ENCODE results near the gene ADAMTS12. TPM values are rescaled to one million over a fixed set of nuclear protein-coding genes. Genes with fewer than 3 reads are reported as not detected.

ADAMTS12 gene
- total RNA-seq, 1 experiment from 2014 or later: 0.05 TPM

DNA sequence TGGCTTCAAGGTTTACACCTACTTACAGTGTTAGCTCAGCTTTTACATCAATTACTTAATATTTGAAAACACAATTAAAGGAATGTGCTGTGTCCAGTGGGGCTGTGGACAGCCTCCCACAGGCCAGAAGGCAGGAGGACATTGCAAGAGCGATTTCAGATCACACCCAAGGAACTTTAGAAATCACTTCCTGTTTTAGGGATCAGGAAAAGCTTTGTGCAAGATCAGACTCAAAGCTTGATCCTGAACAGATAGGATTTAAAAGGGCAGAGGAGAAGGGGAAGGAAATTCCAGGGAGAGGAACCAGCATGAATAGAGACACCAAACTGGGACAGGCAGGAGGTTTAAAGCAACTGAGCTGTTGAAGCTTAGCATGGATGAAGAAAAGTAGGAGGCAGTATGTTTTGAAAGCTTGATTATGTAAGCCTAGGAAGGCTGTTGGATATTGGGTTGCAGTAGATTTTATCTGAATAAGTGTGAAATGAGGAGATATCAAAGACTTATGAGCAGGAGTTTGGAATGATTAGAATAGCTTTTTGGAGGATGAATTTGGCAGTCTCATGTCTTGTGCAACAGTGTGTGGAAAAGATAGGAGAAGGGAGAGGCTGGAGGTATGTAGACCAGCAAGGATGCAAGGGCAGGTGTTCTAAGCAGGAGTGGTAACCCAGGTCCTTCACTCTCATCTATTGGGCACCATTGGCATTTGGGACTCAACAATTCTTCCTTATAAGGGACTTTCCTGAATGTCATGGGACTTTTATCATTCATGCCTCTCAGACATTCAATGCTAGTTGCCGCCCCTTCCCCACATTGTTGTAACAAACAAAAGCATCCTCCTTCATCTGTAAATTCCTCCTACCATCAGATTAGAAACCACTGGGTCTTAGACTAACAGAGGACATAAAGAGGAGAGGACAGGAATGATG is 327.5 kb downstream of the ADAMTS12 start (continued):
- TF ChIP-seq, protein P1, sequence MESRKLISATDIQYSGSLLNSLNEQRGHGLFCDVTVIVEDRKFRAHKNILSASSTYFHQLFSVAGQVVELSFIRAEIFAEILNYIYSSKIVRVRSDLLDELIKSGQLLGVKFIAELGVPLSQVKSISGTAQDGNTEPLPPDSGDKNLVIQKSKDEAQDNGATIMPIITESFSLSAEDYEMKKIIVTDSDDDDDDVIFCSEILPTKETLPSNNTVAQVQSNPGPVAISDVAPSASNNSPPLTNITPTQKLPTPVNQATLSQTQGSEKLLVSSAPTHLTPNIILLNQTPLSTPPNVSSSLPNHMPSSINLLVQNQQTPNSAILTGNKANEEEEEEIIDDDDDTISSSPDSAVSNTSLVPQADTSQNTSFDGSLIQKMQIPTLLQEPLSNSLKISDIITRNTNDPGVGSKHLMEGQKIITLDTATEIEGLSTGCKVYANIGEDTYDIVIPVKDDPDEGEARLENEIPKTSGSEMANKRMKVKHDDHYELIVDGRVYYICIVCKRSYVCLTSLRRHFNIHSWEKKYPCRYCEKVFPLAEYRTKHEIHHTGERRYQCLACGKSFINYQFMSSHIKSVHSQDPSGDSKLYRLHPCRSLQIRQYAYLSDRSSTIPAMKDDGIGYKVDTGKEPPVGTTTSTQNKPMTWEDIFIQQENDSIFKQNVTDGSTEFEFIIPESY (IDR thresholded peaks at IDR 0.05; ENCODE audit: extremely low read depth, insufficient replicate concordance, low read length): no peak
- no peak for TF ChIP-seq SIN3A (IDR thresholded peaks at IDR 0.05; ENCODE audit: low read depth)
- TF ChIP-seq, protein P2, sequence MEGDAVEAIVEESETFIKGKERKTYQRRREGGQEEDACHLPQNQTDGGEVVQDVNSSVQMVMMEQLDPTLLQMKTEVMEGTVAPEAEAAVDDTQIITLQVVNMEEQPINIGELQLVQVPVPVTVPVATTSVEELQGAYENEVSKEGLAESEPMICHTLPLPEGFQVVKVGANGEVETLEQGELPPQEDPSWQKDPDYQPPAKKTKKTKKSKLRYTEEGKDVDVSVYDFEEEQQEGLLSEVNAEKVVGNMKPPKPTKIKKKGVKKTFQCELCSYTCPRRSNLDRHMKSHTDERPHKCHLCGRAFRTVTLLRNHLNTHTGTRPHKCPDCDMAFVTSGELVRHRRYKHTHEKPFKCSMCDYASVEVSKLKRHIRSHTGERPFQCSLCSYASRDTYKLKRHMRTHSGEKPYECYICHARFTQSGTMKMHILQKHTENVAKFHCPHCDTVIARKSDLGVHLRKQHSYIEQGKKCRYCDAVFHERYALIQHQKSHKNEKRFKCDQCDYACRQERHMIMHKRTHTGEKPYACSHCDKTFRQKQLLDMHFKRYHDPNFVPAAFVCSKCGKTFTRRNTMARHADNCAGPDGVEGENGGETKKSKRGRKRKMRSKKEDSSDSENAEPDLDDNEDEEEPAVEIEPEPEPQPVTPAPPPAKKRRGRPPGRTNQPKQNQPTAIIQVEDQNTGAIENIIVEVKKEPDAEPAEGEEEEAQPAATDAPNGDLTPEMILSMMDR (IDR thresholded peaks at IDR 0.05 in 2 of 3, conservative IDR thresholded peaks at IDR 0.05 in 1 of 3; ENCODE audit: borderline replicate concordance in 1 of 3, insufficient read depth in 1 of 3, low read depth in 2 of 3, low read length in 2 of 3): no peak

DNA sequence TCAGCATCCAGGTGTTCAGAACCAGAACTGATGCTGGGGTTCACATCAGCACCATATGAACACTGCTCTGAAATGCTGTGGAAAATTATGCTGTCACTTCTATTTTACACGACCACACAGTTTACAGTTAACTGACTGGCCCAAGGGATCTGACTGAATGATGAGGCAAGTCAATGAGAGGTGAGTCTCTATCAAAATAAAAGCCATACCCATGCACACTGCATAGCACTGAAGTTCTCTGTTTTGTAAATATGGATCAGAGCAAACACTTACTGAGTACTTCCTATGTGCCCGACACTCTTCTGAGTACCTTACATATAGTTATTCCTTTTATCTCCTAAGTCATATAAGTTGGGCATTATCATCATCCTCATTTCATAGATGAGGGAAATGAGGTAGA is 328.3 kb downstream of the ADAMTS12 start:
- RAD21 ChIA-PET (ENCODE audit: low non-redundant PET in 1 of 2, low total read pairs in 2 of 2, uncharacterized antibody in 2 of 2, unreplicated experiment in 2 of 2): no interaction called here
- Histone ChIP-seq H3K9ac (ENCODE audit: low read length) (no peak overlapping the region), H3K9me3 (ENCODE audit: control insufficient read depth in 1 of 2, insufficient read depth in 1 of 2, low read depth in 1 of 2, low read length in 2 of 2) (no peaks in the 10 kb centered on the region), H4K20me1 (ENCODE audit: insufficient read depth) (no peaks in the 10 kb centered on the region), H3K4me1 (ENCODE audit: control insufficient read depth in 1 of 2, insufficient read depth in 2 of 2, low read length in 2 of 2) (no peaks in the 10 kb centered on the region), H3K9me2 (ENCODE audit: insufficient read depth) (no peaks in the 10 kb centered on the region), H3K79me2 (ENCODE audit: insufficient read depth, low read length) (no peaks in the 10 kb centered on the region), H3K27ac (ENCODE audit: low read depth, low read length) (no peak overlapping the region), H3K27me3 (ENCODE audit: insufficient read depth, low read length) (peaks cover 11% of the 10 kb centered on the region; the same call in 1 of the 2 replicates), H3K4me3 (replicated peaks in 1 of 2; ENCODE audit: low read depth in 1 of 2, low read length in 2 of 2) (no peak overlapping the region), H2AFZ (ENCODE audit: low read depth, low read length, poor library complexity, severe bottlenecking) (no peak overlapping the region), H3K4me2 (ENCODE audit: low read length) (no peak overlapping the region), H3K36me3 (ENCODE audit: control insufficient read depth in 1 of 2, insufficient read depth in 2 of 2, low read length in 2 of 2) (no peaks in the 10 kb centered on the region)
- no TSS peak for BruUV-seq (replicated peaks)
- no peak for DNase-seq (ENCODE audit: low read depth, low spot score)
- intact Hi-C loops (cut with micrococcal nuclease): no loop called here
- POLR2A ChIA-PET: no interaction called here
- TF ChIP-seq, protein P2 (IDR thresholded peaks at IDR 0.05 in 2 of 3, conservative IDR thresholded peaks at IDR 0.05 in 1 of 3; ENCODE audit: borderline replicate concordance in 1 of 3, insufficient read depth in 1 of 3, low read depth in 2 of 3, low read length in 2 of 3): no peak
- TF ChIP-seq TCF7L2 (IDR thresholded peaks at IDR 0.05; ENCODE audit: borderline replicate concordance, extremely low read depth, insufficient read depth, insufficient read length) (no peak), CEBPB (IDR thresholded peaks at IDR 0.05; ENCODE audit: low read depth) (no peak), EGR1 (IDR thresholded peaks at IDR 0.05; ENCODE audit: low read depth) (no peak), SRF (IDR thresholded peaks at IDR 0.05; ENCODE audit: low read depth) (no peak), FOSL1 (IDR thresholded peaks at IDR 0.05; ENCODE audit: low read depth) (no peak), ZNF274 (IDR thresholded peaks at IDR 0.05; ENCODE audit: low read depth, low read length) (no peak)
- TF ChIP-seq, protein P3, sequence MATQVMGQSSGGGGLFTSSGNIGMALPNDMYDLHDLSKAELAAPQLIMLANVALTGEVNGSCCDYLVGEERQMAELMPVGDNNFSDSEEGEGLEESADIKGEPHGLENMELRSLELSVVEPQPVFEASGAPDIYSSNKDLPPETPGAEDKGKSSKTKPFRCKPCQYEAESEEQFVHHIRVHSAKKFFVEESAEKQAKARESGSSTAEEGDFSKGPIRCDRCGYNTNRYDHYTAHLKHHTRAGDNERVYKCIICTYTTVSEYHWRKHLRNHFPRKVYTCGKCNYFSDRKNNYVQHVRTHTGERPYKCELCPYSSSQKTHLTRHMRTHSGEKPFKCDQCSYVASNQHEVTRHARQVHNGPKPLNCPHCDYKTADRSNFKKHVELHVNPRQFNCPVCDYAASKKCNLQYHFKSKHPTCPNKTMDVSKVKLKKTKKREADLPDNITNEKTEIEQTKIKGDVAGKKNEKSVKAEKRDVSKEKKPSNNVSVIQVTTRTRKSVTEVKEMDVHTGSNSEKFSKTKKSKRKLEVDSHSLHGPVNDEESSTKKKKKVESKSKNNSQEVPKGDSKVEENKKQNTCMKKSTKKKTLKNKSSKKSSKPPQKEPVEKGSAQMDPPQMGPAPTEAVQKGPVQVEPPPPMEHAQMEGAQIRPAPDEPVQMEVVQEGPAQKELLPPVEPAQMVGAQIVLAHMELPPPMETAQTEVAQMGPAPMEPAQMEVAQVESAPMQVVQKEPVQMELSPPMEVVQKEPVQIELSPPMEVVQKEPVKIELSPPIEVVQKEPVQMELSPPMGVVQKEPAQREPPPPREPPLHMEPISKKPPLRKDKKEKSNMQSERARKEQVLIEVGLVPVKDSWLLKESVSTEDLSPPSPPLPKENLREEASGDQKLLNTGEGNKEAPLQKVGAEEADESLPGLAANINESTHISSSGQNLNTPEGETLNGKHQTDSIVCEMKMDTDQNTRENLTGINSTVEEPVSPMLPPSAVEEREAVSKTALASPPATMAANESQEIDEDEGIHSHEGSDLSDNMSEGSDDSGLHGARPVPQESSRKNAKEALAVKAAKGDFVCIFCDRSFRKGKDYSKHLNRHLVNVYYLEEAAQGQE (IDR thresholded peaks at IDR 0.05; ENCODE audit: low read depth): no peak
- TF ChIP-seq, protein P4, sequence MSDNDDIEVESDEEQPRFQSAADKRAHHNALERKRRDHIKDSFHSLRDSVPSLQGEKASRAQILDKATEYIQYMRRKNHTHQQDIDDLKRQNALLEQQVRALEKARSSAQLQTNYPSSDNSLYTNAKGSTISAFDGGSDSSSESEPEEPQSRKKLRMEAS (IDR thresholded peaks at IDR 0.05): no peak
- CTCF ChIA-PET: no interaction called here
- no peak for ATAC-seq

Measured in HCT116 (cell line).